GM21367 (cell line): ENCODE measurements around the gene SUGP1.
"Not testable (repeated sequence)": the region's sequence is repeated elsewhere in the genome, so short reads cannot be mapped to it uniquely, and the experiment has no call there.

Experiments
- ATAC-seq: cut with Tn5 transposase; IDR thresholded peaks from one replicate; pipeline ENCODE4 v1.9.1; 2021; ENCODE audit not compliant: unreplicated experiment

SUGP1 gene

DNA sequence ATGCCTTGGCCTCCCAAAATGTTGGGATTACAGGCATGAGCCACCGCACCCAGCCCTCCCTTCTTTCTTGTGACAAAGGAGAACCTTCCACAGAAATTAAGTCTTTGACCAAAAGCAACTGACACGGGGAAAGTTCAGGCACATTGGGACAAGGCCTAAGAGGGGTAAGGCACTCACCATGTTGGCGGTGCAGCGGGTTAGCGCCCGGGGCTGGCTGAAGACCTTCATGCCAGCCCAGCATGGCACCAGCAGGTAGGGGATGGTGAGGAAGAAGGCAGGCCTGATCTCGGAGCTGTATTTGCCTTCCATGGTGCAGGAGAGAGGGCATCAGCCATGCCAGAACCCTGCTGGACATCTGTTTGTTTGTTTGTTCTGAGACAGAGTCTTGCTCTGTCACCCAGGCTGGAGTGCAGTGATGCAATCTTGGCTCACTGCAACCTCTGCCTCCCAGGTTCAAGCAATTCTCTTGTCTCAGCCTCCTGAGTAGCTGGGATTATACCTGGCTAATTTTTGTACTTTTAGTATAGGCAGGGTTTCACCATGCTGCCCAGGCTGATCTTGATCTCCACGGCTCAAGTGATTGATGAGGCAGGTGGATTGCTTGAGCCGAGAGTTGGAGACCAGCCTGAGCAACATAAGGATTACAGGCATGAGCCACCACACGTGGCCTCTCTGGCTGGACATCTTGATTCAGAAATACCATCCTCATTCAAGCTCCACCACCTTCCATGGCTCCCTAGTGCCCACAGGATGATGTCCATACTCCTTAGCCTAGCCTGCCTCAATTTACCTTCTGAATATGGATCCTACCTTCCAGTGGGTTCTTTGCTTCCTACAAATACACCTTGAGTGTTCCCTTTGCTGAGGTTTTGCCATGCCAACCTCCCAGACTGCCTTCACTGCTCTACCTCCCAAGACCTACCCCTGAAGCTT is 51.6 kb downstream of the SUGP1 start:
- ATAC-seq = no peak

DNA sequence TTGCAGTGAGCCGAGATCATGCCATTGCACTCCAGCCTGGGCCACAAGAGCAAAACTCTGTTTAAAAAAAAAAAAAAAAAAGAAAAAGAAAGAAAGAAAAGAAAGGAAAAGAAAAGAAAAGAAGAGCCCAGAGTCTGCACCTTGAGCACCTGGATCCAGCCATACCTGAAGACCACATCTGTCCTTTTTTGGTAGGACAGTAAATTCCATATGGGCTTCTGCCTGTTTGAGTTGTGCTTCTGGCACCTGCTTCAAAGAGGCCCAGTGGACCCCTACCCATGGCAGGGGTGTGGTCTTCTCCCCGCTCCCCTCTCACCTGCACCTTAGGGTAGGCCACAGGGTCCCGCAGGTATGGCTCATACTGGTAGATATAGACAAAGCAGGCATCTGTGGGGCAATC is 53.0 kb downstream of the SUGP1 start:
- ATAC-seq = no peak

DNA sequence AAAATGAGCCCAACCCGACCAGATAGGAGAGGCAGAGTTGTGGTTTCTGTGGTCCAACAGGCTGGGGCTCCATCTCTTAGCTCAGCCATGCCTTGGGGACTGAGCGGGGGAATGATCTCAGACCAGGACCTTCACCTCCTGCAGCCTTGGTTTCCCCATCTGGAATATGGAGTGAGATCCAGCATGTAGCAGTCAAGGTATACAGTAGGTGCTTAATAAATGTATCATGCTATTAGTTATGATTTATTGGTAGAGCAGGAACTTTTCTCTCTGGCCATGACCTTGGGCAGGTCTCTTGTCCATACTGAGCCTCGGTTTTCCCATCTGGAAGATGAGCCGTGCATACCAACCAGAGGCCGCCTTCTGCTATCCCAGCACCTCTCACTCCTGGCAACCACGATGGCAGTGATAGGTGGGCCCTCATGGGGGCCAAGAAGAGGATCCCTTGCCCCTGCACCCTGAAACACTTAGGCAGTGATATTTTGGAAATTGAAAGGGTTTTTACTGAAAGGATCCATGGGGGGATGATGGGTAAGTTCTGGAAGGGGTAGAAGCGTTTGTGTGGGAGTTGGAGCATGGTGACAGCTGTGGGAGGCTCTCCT is 56.3 kb downstream of the SUGP1 start:
- no peak for ATAC-seq

DNA sequence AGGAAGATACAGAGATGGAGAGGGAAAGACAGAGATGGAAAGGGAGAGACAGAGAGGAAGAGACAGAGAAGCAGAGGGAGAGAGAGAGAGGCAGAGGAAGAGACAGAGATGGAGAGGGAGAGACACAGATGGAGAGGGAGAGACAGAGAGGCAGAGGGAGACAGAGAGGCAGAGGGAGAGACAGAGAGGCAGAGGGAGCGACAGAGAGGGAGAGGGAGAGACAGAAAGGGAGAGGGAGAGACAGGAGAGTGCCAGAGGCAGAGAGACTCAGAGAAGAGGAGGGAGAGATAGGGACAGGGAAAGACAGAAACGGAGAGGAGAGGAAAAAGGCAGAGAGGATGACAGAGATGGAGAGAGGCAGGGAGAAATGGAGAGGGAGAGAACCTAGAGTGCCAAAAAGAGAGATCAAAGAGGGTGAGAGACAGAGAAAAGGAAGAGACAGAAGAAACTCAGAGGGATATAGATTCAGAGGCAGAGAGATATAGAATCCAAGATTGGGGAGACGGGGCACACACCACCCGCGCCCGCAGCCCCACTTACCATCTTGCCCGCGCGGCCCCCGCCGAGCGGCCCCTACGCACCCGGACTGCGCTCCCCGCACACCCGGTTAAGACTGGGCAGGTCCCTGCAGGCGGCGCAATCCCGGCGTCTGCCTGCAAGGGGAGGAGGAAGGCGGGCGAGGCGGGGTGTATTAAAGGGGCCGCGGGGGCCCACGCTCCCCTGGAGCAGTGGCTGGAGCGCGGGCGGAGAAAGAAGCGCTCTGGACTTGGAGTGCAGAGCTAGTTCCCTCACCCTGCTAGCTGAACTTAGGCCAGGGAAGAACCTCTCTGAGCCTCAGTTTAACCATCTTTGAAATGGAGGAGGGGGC is 57.9 kb downstream of the SUGP1 start:
- no peak for ATAC-seq

GRCh38 chr19:19261350-19262189 is 58.7 kb downstream of the SUGP1 start:
- no peak for ATAC-seq

DNA sequence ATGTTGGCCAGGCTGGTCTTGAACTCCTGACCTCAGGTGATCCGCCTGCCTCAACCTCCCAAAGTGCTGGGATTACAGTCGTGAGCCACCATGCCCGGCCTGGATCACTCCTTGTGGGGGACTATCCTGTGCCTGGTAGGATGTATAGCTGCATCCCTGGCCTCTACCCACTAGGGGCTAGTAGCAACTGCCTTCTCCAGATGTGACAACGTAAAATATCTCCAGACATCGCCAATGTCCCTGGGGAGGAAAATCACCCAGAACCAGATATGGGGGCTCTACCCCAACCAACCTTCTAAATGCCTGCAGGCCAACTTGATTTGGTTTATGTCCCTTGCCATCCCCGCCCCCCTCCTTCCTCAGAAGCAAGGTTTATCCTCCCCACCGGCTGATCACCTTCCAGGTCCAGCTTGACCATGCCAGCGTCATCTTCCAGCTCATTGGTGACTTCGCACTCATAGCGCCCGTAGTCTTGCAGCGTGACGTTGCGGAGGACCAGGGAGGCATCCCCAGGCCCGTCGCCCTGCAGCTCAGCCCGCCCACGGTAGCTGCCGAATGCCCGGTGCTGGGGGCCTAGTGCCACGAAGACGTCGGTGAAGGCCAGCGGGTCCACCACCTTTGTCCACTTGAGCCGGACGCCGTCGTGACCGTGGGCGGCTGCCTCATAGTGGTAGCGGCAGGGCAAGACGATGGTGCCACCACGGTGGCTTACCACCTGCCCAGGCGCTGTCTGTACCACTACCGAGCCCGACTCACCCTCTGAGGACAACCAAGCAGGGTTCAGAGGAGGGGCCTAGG is 59.7 kb downstream of the SUGP1 start:
- no peak for ATAC-seq

GRCh38 chr19:19259741-19260140 is 60.6 kb downstream of the SUGP1 start:
- no peak for ATAC-seq

DNA sequence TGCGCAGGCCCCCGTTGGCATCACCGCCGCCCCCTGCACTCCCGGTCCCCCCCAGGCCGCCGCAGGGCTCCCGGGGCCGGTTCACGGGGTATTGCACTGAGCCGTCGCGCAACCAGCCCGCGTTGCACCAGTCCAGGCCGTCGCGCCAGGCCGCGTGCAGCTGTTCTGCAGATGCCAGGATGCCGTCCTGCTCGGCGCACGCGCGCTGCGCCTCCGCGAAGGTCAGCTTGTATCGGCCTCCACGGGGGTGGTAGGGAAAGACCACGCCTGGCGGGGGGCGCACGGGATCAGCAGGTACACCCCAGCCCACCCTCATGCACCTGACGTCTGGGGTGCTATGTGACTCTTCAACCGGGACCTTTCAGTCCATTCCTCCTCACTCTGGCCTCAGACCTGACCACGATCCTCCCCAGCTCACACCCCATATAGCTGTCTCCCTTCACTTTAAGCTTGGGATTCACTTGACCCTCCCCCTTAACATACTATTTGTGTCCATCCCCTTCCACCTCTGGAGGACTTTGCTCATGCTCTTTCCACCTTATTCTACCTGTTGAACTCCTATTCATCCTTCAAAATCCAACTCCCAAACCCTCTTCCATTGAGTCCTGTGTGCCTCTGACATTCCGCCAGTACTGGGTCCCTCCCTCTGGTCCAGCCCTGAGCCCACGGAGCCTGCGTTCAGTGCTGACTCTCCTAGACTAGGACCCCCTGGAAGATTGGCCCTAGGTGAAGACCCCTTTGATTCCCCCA is 61.5 kb downstream of the SUGP1 start:
- no peak for ATAC-seq

GRCh38 chr19:19257836-19258588 is 62.3 kb downstream of the SUGP1 start:
- no peak for ATAC-seq

GRCh38 chr19:19257137-19257536 is 63.2 kb downstream of the SUGP1 start:
- no peak for ATAC-seq

DNA sequence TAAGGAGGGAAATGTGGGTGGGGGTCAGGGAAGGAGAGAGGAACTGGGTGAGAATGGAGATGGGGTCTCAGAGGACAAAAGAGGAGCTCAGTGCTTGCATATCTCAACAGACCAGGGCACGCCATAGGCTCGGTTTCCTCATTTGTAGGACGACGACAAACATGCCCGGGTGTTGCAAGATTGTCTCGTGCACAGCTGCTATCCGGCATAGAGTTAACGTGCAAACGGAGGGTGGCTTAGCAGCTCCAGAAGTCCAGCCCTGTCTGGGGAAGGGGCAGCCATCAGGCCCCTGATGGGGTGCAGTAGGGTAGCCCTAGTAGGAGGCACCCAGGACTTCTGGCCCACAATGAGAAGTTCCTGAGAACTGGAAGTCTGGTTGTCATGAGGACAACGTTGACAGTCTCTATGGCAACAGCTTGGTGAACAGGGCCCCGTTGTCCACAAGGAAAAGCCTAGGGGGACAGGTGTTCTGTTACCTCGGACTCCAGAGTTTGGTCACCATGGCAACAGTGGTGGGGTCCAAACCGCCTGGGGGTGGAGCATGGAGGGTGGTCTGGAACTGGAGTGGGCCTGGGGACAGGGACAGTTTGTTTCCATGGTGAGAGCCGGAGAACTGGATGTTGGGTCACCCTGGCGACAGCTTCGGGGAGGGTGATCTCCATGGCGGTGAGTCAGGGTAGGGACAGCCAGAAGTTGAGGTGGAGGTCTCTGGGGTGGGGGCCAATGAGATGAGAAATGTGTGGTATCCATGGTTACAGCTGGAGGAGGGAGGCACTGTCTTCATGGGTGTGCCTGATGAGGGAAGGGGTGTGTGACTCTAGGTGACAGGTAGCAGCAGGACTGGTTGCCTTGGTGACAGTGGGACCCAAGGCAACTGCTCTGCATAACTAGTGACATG is 64.0 kb downstream of the SUGP1 start:
- ATAC-seq = no peak

DNA sequence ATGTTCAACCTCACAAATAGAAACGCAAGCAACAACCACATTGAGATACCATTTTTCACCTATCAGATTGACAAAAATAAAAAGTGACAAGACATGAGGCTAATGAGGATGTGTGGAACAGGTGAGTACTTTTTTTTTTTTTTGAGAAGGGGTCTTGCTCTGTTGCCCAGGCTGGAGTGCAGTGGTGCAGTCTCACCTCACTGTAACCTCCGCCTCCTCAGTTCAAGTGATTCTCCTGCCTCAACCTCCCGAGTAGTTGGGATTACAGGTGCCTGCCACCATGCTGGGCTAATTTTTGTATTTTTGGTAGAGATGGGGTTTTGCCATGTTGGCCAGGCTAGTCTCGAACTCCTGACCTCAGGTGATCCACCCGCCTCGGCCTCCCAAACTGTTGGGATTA is 66.9 kb downstream of the SUGP1 start:
- ATAC-seq = not testable (repeated sequence)

- ATAC-seq = no peak
Observed at GRCh38 chr19:19250196-19250801, 70.0 kb downstream of the SUGP1 start.

DNA sequence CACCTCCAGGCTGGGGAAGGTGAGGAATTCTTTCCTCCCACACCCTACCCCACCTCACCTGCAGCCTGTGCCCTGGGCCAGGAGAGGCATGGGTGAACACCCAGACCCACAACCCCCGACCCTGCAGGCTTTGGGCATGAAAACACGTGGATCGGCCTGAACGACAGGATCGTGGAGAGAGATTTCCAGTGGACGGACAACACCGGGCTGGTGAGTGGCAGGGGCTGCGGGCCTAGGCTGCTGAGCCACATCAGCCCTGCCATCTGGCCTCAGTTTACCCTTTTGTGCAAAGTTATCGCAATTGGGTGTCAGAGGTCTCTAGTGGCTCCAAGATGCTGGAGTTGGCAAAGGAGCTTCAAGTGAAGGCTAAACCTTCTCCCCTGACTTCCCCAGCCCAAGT is 79.8 kb downstream of the SUGP1 start:
- ATAC-seq = no peak

- no peak for ATAC-seq
Observed at GRCh38 chr19:19239675-19240074, 80.6 kb downstream of the SUGP1 start.

DNA sequence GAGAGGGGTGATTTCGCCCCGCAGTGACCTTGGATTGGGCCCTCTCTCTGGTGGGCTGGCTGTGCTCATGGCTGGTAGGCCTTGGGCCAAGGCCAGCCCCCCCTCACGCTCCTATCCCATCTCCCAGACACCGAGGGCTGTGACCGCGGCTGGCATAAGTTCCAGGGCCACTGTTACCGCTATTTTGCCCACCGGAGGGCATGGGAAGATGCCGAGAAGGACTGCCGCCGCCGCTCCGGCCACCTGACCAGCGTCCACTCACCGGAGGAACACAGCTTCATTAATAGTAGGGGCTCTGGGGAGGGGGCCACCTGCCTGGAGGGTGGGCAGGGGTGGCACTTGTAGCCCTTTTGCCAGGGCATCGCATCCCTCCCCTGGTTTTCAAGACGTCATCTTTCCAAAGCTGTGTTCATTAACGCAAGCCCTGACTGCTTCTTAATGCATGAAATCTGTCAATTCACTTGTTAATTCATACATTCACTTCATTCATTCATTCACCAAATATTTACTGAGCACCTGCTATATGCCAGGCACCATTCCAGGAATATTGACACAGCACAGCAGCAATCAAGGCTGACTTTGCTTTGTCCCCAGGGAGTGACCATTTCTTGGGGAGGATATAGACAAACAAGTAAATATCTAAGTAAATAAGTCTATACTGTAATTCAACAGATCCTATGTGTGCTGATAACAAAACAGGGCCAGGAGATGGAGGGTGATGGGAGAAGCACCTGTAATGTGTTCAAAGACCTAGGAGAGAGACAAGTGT is 82.0 kb downstream of the SUGP1 start:
- no peak for ATAC-seq
